Neuronal stem cell (in vitro differentiated cells): ENCODE measurements around the gene MRPL14.

Experiments
- DNase-seq: peaks from one replicate; pipeline ENCODE4 v3.0.0-alpha.2; 2013; ENCODE audit warnings: low spot score
- H2AFZ ChIP-seq: one replicate; pipeline ENCODE4 v1.6.1; 2013; ENCODE audit warnings: mild to moderate bottlenecking, low read length, inconsistent platforms
- H2AK5ac ChIP-seq: 2 replicates; pipeline ENCODE4 v1.6.1; 2013; ENCODE audit warnings: low read depth, mild to moderate bottlenecking, inconsistent platforms, low read length, moderate library complexity, mixed read lengths
- H2BK120ac ChIP-seq: 2 replicates; pipeline ENCODE4 v1.6.1; 2013; ENCODE audit warnings: low read depth, mild to moderate bottlenecking, inconsistent platforms, low read length, moderate library complexity, mixed read lengths
- H2BK12ac ChIP-seq: one replicate; pipeline ENCODE4 v1.6.1; 2013; ENCODE audit warnings: low read length, inconsistent platforms
- H2BK15ac ChIP-seq: 2 replicates; pipeline ENCODE4 v1.6.1; 2013; ENCODE audit warnings: mild to moderate bottlenecking, low read length, inconsistent platforms, mixed read lengths
- H2BK5ac ChIP-seq: one replicate; pipeline ENCODE4 v1.6.1; 2013; ENCODE audit warnings: inconsistent platforms, mild to moderate bottlenecking, low read length, moderate library complexity
- H3K14ac ChIP-seq: one replicate; pipeline ENCODE4 v1.6.1; 2013; ENCODE audit warnings: low read length, inconsistent platforms
- H3K18ac ChIP-seq: 2 replicates; pipeline ENCODE4 v1.6.1; 2013; ENCODE audit warnings: low read length, inconsistent platforms
- H3K23ac ChIP-seq: 2 replicates; pipeline ENCODE4 v1.6.1; 2013; ENCODE audit warnings: low read depth, mild to moderate bottlenecking, mixed read lengths, low read length, inconsistent platforms; ENCODE audit not compliant: poor library complexity
- H3K27ac ChIP-seq: replicated peaks from 3 replicates; pipeline ENCODE4 v1.5.1; 2013; ENCODE audit warnings: low read length, inconsistent platforms
- H3K27me3 ChIP-seq, 3 experiments: 2 replicates each; pipeline ENCODE4 v1.6.1; 2013; ENCODE audit warnings: low read length in 3 of 3, mild to moderate bottlenecking in 2 of 3, inconsistent platforms in 1 of 3, low read depth in 1 of 3, mixed read lengths in 1 of 3, moderate library complexity in 1 of 3; ENCODE audit not compliant: control insufficient read depth in 3 of 3, insufficient read depth in 3 of 3
- H3K36me3 ChIP-seq, 2 donors: replicated peaks in 1 of 2; 2 replicates each; pipeline ENCODE4 v1.6.1; 2013; ENCODE audit warnings: low read length in 2 of 2; ENCODE audit not compliant: control insufficient read depth in 2 of 2, insufficient read depth in 2 of 2
- H3K4ac ChIP-seq: 2 replicates; pipeline ENCODE4 v1.6.1; 2013; ENCODE audit warnings: inconsistent platforms, mild to moderate bottlenecking, low read length, moderate library complexity
- H3K4me1 ChIP-seq, 2 donors: 1 replicate in 1 of 2; 2 replicates in 1 of 2; pipeline ENCODE4 v1.6.1; 2013; ENCODE audit warnings: low read length in 2 of 2, low read depth in 1 of 2; ENCODE audit not compliant: control insufficient read depth in 2 of 2, insufficient read depth in 1 of 2
- H3K4me2 ChIP-seq: one replicate; pipeline ENCODE4 v1.6.1; 2013; ENCODE audit warnings: mild to moderate bottlenecking, low read length, inconsistent platforms; ENCODE audit not compliant: insufficient read depth, poor library complexity, severe bottlenecking
- H3K4me3 ChIP-seq, 2 donors: 2 replicates each; pipeline ENCODE4 v1.5.1; 2013; ENCODE audit warnings: low read length in 2 of 2, mild to moderate bottlenecking in 2 of 2, inconsistent platforms in 1 of 2, moderate library complexity in 1 of 2
- H3K79me1 ChIP-seq: one replicate; pipeline ENCODE4 v1.6.1; 2013; ENCODE audit warnings: low read depth, mild to moderate bottlenecking, inconsistent platforms, low read length, moderate library complexity
- H3K9ac ChIP-seq: one replicate; pipeline ENCODE4 v1.6.1; 2013; ENCODE audit warnings: mild to moderate bottlenecking, low read depth, low read length, inconsistent platforms; ENCODE audit not compliant: poor library complexity
- H3K9me3 ChIP-seq, 2 donors: replicated peaks in 1 of 2; 2 replicates each; pipeline versions ENCODE3 to v1.6.1; 2013; ENCODE audit warnings: low read length in 2 of 2, mild to moderate bottlenecking in 2 of 2, inconsistent platforms in 1 of 2, low read depth in 1 of 2, mixed read lengths in 1 of 2, moderate library complexity in 1 of 2; ENCODE audit not compliant: control insufficient read depth in 2 of 2, insufficient read depth in 1 of 2
- H4K8ac ChIP-seq: one replicate; pipeline ENCODE4 v1.6.1; 2013; ENCODE audit warnings: low read depth, mild to moderate bottlenecking, inconsistent platforms, low read length, moderate library complexity
- H4K91ac ChIP-seq: one replicate; pipeline ENCODE4 v1.6.1; 2013; ENCODE audit warnings: low read length, low read depth, mild to moderate bottlenecking, inconsistent platforms; ENCODE audit not compliant: poor library complexity
- WGBS, 2 donors: extraction: QIAGEN DNeasy Blood & Tissue Kit; methylation state at CpG; one replicate each; pipeline ENCODE4 v1.1.7; 2013; ENCODE audit warnings: missing lambda C conversion rate in 2 of 2, mixed read lengths in 1 of 2; ENCODE audit not compliant: insufficient read length in 2 of 2, insufficient replicate concordance in 1 of 2; ENCODE audit errors: extremely low coverage in 2 of 2; 5-methylcytosine and 5-hydroxymethylcytosine counted together

The MRPL14 gene

DNA sequence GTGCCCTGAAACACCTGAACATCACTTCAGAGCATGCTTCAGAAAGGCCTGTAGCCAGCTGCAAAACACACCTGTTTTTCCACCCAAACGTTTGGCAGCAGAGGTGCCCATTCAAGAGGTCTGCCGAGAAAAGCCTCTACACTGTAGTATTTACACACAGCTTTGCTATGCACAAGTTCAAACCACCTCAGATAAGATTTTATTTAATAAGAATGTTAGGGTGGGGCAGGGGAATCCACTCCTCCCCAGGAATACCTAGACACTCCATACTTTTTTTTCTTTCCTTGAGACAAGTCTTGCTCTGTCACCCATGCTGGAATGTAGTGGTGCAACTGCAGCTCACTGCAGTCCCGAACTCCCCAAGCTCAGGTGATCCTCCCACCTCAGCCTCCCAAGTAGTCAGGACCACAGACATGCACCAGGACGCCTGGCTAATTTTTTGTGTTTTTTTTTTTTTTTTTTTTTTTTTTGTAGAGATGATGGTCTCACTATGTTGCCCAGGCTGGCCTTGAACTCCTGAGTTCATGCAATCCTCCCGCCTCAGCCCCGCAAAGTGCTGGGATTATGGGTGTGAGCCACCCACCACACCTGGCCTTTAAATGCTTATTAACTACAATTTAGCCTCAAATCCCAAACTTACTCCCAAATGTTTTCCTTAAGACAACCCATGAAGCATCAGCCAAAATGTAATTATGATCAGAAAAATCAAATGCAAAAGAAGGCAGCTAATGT, 9.7 kb downstream of the MRPL14 start:
- Histone ChIP-seq H3K27me3 (no peaks in the 10 kb centered on the region), H3K9me3 (no peaks in the 10 kb centered on the region), H2AFZ (no peak overlapping the region), H3K4me3 (no peak overlapping the region), H3K18ac (no peak overlapping the region), H2BK12ac (no peak overlapping the region), H2BK120ac (no peak overlapping the region), H3K4me1 (peaks cover 2 to 6% of the 10 kb centered on the region in 2 donors), H3K27ac (no peak overlapping the region), H3K79me1 (peaks cover 7% of the 10 kb centered on the region), H3K4me2 (no peak overlapping the region), H2BK5ac (no peak overlapping the region), H3K14ac (no peak overlapping the region), H4K91ac (no peak overlapping the region), H2AK5ac (no peak overlapping the region), H3K4ac (no peak overlapping the region), H4K8ac (no peak overlapping the region), H2BK15ac (no peak overlapping the region), H3K23ac (no peak overlapping the region), H3K36me3 (peaks cover 19 to 55% of the 10 kb centered on the region in 2 donors), H3K9ac (no peak overlapping the region)
- WGBS, 2 donors: no CpG with 5 or more reads among the region's 6 CpGs
- no peak for DNase-seq

DNA sequence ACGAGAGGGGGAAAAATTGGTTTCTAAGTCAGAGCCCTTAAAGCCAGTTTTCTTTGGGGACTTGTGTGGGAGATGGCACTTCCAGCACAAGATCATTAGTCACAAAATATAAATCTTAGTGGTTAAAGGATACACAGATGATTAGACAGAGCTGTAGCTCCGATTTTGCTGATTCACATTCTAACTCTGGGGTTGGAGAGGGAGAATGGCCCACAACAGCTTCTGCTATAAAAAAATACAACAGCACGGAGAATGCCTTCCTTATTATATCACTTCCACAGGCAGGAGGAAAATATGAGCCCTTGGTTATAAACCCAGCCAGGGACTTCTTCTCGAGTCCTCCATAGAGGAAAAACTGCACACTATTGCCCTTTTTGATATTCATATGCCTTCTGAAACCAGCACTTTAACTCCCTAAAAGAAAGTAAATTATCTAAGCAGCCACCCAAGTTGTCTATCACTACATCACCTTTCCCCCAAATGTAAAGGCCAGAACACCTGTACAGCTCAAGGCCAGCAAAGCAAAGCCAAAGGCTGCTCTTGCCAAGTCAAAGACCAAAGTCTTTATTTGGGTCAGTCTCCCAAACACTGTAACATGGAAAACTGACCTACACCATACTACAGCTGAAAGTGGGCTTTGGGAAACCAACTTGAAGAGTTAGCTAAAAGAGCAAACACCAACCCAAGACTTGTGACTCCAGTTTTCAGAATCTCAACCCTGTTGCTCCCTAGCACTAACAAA, 10.4 kb downstream of the MRPL14 start:
- H3K9ac ChIP-seq: no peak overlapping the region
- no peak overlapping the region for H4K8ac ChIP-seq
- no peak overlapping the region for H3K4ac ChIP-seq
- no peaks in the 10 kb centered on the region for H3K27me3 ChIP-seq
- peaks cover 23 to 63% of the 10 kb centered on the region in 2 donors for H3K36me3 ChIP-seq
- H2BK12ac ChIP-seq: no peak overlapping the region
- H3K9me3 ChIP-seq: no peaks in the 10 kb centered on the region
- no CpG with 5 or more reads among the region's 4 CpGs for WGBS, 2 donors
- H3K79me1 ChIP-seq: peaks cover 7% of the 10 kb centered on the region
- no peak overlapping the region for H2BK120ac ChIP-seq
- no peak for DNase-seq
- no peak overlapping the region for H2AK5ac ChIP-seq
- no peak overlapping the region for H4K91ac ChIP-seq
- peaks cover 0 to 5% of the 10 kb centered on the region in 2 donors for H3K4me1 ChIP-seq
- no peak overlapping the region for H3K23ac ChIP-seq
- H3K4me3 ChIP-seq: no peak overlapping the region
- no peak overlapping the region for H3K4me2 ChIP-seq
- no peak overlapping the region for H2BK5ac ChIP-seq
- no peak overlapping the region for H3K27ac ChIP-seq
- no peak overlapping the region for H2AFZ ChIP-seq
- H2BK15ac ChIP-seq: no peak overlapping the region
- no peak overlapping the region for H3K14ac ChIP-seq
- no peak overlapping the region for H3K18ac ChIP-seq

- Histone ChIP-seq H4K91ac (no peak overlapping the region), H2BK12ac (no peak overlapping the region), H3K9ac (no peak overlapping the region), H3K23ac (no peak overlapping the region), H3K4me1 (peaks cover 0 to 2% of the 10 kb centered on the region in 2 donors), H2BK15ac (no peak overlapping the region), H3K79me1 (peaks cover 5% of the 10 kb centered on the region), H3K27me3 (no peaks in the 10 kb centered on the region), H3K18ac (no peak overlapping the region), H4K8ac (no peak overlapping the region), H3K27ac (no peak overlapping the region), H3K4me2 (no peak overlapping the region), H3K14ac (no peak overlapping the region), H2BK5ac (no peak overlapping the region), H3K4me3 (no peak overlapping the region), H2AK5ac (no peak overlapping the region), H3K36me3 (peaks cover 31 to 72% of the 10 kb centered on the region in 2 donors), H2BK120ac (no peak overlapping the region), H2AFZ (no peak overlapping the region), H3K4ac (no peak overlapping the region), H3K9me3 (no peaks in the 10 kb centered on the region)
- DNase-seq: no peak
- 100% methylated on average over 1 of the region's 5 CpGs; no CpG with 5 or more reads in 1 of the 2 donors for WGBS, 2 donors
Measured at GRCh38 chr6:44115866-44116265, 11.4 kb downstream of the MRPL14 start.

DNA sequence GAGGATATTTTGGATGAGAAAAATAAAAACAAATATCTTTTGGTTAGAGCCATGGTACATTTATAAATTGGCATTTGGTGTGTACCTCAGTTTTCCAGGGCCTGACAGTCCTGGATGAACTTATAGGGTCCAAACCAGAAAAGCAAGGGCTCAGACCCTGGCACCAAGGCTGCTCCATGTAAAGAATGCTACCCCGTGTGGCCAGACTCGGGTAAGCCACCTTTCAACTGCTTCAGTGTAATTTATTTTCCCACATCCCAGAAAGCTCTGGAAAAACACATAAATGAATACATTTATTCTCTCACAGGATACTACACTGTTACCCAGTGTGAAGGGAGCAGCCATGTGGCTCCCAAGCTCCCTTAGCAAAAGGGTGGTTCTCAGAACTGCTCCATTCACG, 13.8 kb downstream of the MRPL14 start:
- H4K8ac ChIP-seq: no peak overlapping the region
- H3K9ac ChIP-seq: no peak overlapping the region
- no peak overlapping the region for H3K14ac ChIP-seq
- no peak overlapping the region for H3K4me3 ChIP-seq
- no peaks in the 10 kb centered on the region for H3K27me3 ChIP-seq
- no peaks in the 10 kb centered on the region for H3K9me3 ChIP-seq
- H3K23ac ChIP-seq: no peak overlapping the region
- H2AFZ ChIP-seq: no peak overlapping the region
- H2BK120ac ChIP-seq: no peak overlapping the region
- no peak for DNase-seq
- no CpG with 5 or more reads among the region's 3 CpGs for WGBS, 2 donors
- peaks cover 6% of the 10 kb centered on the region for H3K79me1 ChIP-seq
- no peak overlapping the region for H2BK15ac ChIP-seq
- H2BK5ac ChIP-seq: no peak overlapping the region
- peak overlapping the region; percentile 22 for H4K91ac ChIP-seq
- no peak overlapping the region for H3K4ac ChIP-seq
- H3K18ac ChIP-seq: no peak overlapping the region
- H3K36me3 ChIP-seq: peaks cover 46 to 90% of the 10 kb centered on the region in 2 donors
- no peak overlapping the region for H2BK12ac ChIP-seq
- H3K4me1 ChIP-seq: no peaks in the 10 kb centered on the region
- H3K4me2 ChIP-seq: no peak overlapping the region
- H3K27ac ChIP-seq: no peak overlapping the region
- no peak overlapping the region for H2AK5ac ChIP-seq
